Esophagus squamous epithelium (tissue), 5 donors: ENCODE results near the gene RPL37. TPM values are rescaled to one million over a fixed set of nuclear protein-coding genes. Genes with fewer than 3 reads are reported as not detected.

ENCODE experiments used
- DNase-seq: peaks from one replicate; lab custom pipeline; 2025; lab: John Stamatoyannopoulos, UW
- H3K27ac ChIP-seq, 4 donors: fragments of 200-600 bp; sonication (generic); one replicate each; pipeline ENCODE4 v1.5.1; 2016 to 2019; ENCODE audit warnings: mild to moderate bottlenecking in 1 of 4
- H3K27me3 ChIP-seq, 4 donors: fragments of 200-600 bp; sonication (generic); 1 replicate in 3 of 4; 2 replicates in 1 of 4; pipeline versions ENCODE4 v1.5.1 to v1.6.0; 2017 to 2021; ENCODE audit warnings: antibody characterized with exemption in 1 of 4
- H3K36me3 ChIP-seq, 3 donors: fragments of 200-600 bp; sonication (generic); one replicate each; pipeline ENCODE4 v1.5.1; 2016 to 2019
- H3K4me1 ChIP-seq, 3 donors: fragments of 200-600 bp; sonication (generic); one replicate each; pipeline ENCODE4 v1.5.1; 2017 to 2019
- H3K4me3 ChIP-seq, 4 donors: fragments of 200-600 bp; sonication (generic); 1 replicate in 3 of 4; 2 replicates in 1 of 4; pipeline ENCODE4 v1.5.1; 2016 to 2019; ENCODE audit warnings: mild to moderate bottlenecking in 2 of 4, moderate library complexity in 1 of 4
- H3K9me3 ChIP-seq, 3 donors: fragments of 200-600 bp; sonication (generic); one replicate each; pipeline ENCODE4 v1.5.1; 2016 to 2019
- CTCF ChIP-seq, 6 experiments: fragments of 450-650 bp in 4 of 6; fragments of 200-600 bp in 2 of 6; sonication (generic) in 2 of 6; IDR thresholded peaks; one replicate each; pipeline ENCODE4 v1.5.1; 2016 to 2019; ENCODE audit warnings: antibody characterized with exemption in 6 of 6, mild to moderate bottlenecking in 4 of 6, moderate library complexity in 4 of 6
- POLR2A ChIP-seq, 4 donors: fragments of 450-650 bp; IDR thresholded peaks; one replicate each; pipeline ENCODE4 v1.6.1; 2017; ENCODE audit warnings: antibody characterized with exemption in 4 of 4, mild to moderate bottlenecking in 4 of 4, moderate library complexity in 3 of 4
- WGBS, 2 donors: methylation state at CpG; one replicate each; pipeline ENCODE4 v1.1.5; 2018; 5-methylcytosine and 5-hydroxymethylcytosine counted together
- intact Hi-C: fragments of 100-400 bp; cut with DNase I; formaldehyde crosslinking; loops from one replicate; pipeline ENCODE4 v1.15.0; 2022
- total RNA-seq, 4 donors: library from RNA; depleted of rRNA; stranded (reverse); fragments of >200 nt; gene quantifications; one replicate each; pipeline ENCODE4 v1.1.0, GENCODE V29; 2016
- donor health status: DM: yes; HTN: yes; CAD: no.

RPL37 gene
- total RNA-seq, 4 donors from 2014 or later: 79.6 to 183 (median 88.2) TPM

- TF ChIP-seq POLR2A (IDR thresholded peaks at IDR 0.05): no peak
- no peak for TF ChIP-seq CTCF (IDR thresholded peaks at IDR 0.05)
- Histone ChIP-seq H3K27ac (no peak overlapping the region), H3K4me1 (peaks cover 0 to 37% (median 3%) of the 10 kb centered on the region in 3 donors), H3K4me3 (no peak overlapping the region), H3K27me3 (no peaks in the 10 kb centered on the region), H3K36me3 (peaks cover 0 to 17% (median 0%) of the 10 kb centered on the region in 3 donors), H3K9me3 (no peaks in the 10 kb centered on the region)
- DNase-seq: no peak
- WGBS, 2 donors: 82 to 100% methylated on average over 1 of the region's 1 CpG
- intact Hi-C loops: no loop called here
Observed at GRCh38 chr5:40784027-40784653, 50.9 kb downstream of the RPL37 start.

GRCh38 chr5:40781843-40782409 lies 53.1 kb downstream of the RPL37 start:
- H3K4me1 ChIP-seq: peaks cover 0 to 37% (median 3%) of the 10 kb centered on the region in 3 donors
- no peaks in the 10 kb centered on the region for H3K9me3 ChIP-seq
- peaks cover 0 to 9% (median 0%) of the 10 kb centered on the region in 3 donors for H3K36me3 ChIP-seq
- no peak overlapping the region for H3K4me3 ChIP-seq
- no peak overlapping the region for H3K27ac ChIP-seq
- intact Hi-C loops: no loop called here
- TF ChIP-seq POLR2A (IDR thresholded peaks at IDR 0.05) (no peak), CTCF (IDR thresholded peaks at IDR 0.05) (no peak)
- DNase-seq: no peak
- no peaks in the 10 kb centered on the region for H3K27me3 ChIP-seq

- Histone ChIP-seq H3K36me3 (peaks cover 0 to 20% (median 0%) of the 10 kb centered on the region in 3 donors), H3K27ac (no peak overlapping the region), H3K27me3 (no peaks in the 10 kb centered on the region), H3K4me1 (peaks cover 0 to 45% (median 3%) of the 10 kb centered on the region in 3 donors), H3K4me3 (no peak overlapping the region), H3K9me3 (no peaks in the 10 kb centered on the region)
- no peak for DNase-seq
- WGBS, 2 donors: 79 to 93% methylated on average over 3 of the region's 3 CpGs
- intact Hi-C loops: no loop called here
- TF ChIP-seq POLR2A (IDR thresholded peaks at IDR 0.05) (no peak), CTCF (IDR thresholded peaks at IDR 0.05) (no peak)
Observed at GRCh38 chr5:40780858-40781257, 54.2 kb downstream of the RPL37 start.

GRCh38 chr5:40780199-40780598 lies 54.8 kb downstream of the RPL37 start:
- no peak for DNase-seq
- WGBS, 2 donors: 60 to 76% methylated on average over 5 of the region's 5 CpGs
- TF ChIP-seq CTCF (IDR thresholded peaks at IDR 0.05) (no peak), POLR2A (IDR thresholded peaks at IDR 0.05) (no peak)
- Histone ChIP-seq H3K4me1 (peaks cover 0 to 45% (median 3%) of the 10 kb centered on the region in 3 donors), H3K36me3 (peaks cover 0 to 26% (median 0%) of the 10 kb centered on the region in 3 donors), H3K27ac (no peak overlapping the region), H3K4me3 (no peak overlapping the region), H3K27me3 (no peaks in the 10 kb centered on the region), H3K9me3 (no peaks in the 10 kb centered on the region)
- intact Hi-C loops: no loop called here

- no peak for DNase-seq
- no peak overlapping the region for H3K4me3 ChIP-seq
- H3K9me3 ChIP-seq: no peaks in the 10 kb centered on the region
- TF ChIP-seq POLR2A (IDR thresholded peaks at IDR 0.05): no peak
- no peak for TF ChIP-seq CTCF (IDR thresholded peaks at IDR 0.05)
- WGBS, 2 donors: 89 to 90% methylated on average over 6 of the region's 6 CpGs
- H3K4me1 ChIP-seq: peaks cover 0 to 41% (median 3%) of the 10 kb centered on the region in 3 donors
- H3K27ac ChIP-seq: no peak overlapping the region
- peaks cover 0 to 32% (median 0%) of the 10 kb centered on the region in 3 donors for H3K36me3 ChIP-seq
- H3K27me3 ChIP-seq: no peaks in the 10 kb centered on the region
- intact Hi-C loops: no loop called here
Observed at GRCh38 chr5:40779561-40779960, 55.5 kb downstream of the RPL37 start.
